DOHH2 (cell line): Measurements from ENCODE around the gene ZSWIM5.

Experiments used
- H3F3A ChIP-seq: fragments of 200-600 bp; sonication (generic), shearing (Covaris generic); 2 replicates; pipeline ENCODE4 v1.6.0; 2016; ENCODE audit warnings: antibody characterized with exemption, mild to moderate bottlenecking; ENCODE audit not compliant: control insufficient read depth, insufficient read depth
- H3K27ac ChIP-seq: fragments of 200-600 bp; sonication (generic); 2 replicates; pipeline ENCODE4 v1.5.1; 2014; ENCODE audit warnings: low read depth, mild to moderate bottlenecking, low read length, moderate library complexity
- H3K27me3 ChIP-seq: fragments of 200-600 bp; sonication (generic); 2 replicates; pipeline ENCODE4 v1.6.1; 2014; ENCODE audit warnings: mild to moderate bottlenecking, low read length, mixed read lengths; ENCODE audit not compliant: control insufficient read depth
- H3K36me3 ChIP-seq: fragments of 200-600 bp; sonication (generic); 2 replicates; pipeline ENCODE4 v1.6.1; 2014; ENCODE audit warnings: mild to moderate bottlenecking, low read length, moderate library complexity, mixed read lengths; ENCODE audit not compliant: control insufficient read depth
- H3K4me1 ChIP-seq: fragments of 200-600 bp; sonication (generic); 2 replicates; pipeline ENCODE4 v1.6.1; 2014; ENCODE audit warnings: mild to moderate bottlenecking, low read length, mixed read lengths; ENCODE audit not compliant: control insufficient read depth
- H3K4me2 ChIP-seq: fragments of 200-600 bp; sonication (generic); 2 replicates; pipeline ENCODE4 v1.6.0; 2014; ENCODE audit warnings: mild to moderate bottlenecking, low read length, moderate library complexity
- H3K4me3 ChIP-seq: fragments of 200-600 bp; sonication (generic); 2 replicates; pipeline ENCODE4 v1.5.1; 2014; ENCODE audit warnings: mild to moderate bottlenecking, low read length, mixed read lengths
- H3K79me2 ChIP-seq: fragments of 200-600 bp; sonication (generic); 2 replicates; pipeline ENCODE4 v1.6.1; 2014; ENCODE audit warnings: mild to moderate bottlenecking, low read length, mixed read lengths; ENCODE audit not compliant: control insufficient read depth
- H3K9me2 ChIP-seq: fragments of 200-600 bp; sonication (generic); replicated peaks from 2 replicates; pipeline ENCODE4 v1.6.1; 2014; ENCODE audit warnings: mild to moderate bottlenecking, low read length, mixed read lengths; ENCODE audit not compliant: control insufficient read depth
- H3K9me3 ChIP-seq: fragments of 200-600 bp; sonication (generic); 2 replicates; pipeline ENCODE4 v1.6.1; 2014; ENCODE audit warnings: antibody characterized with exemption, low read length, mixed read lengths; ENCODE audit not compliant: control insufficient read depth, insufficient read depth
- H4K20me1 ChIP-seq: fragments of 200-600 bp; sonication (generic); 2 replicates; pipeline ENCODE4 v1.6.0; 2014; ENCODE audit warnings: low read depth, mild to moderate bottlenecking, antibody characterized with exemption, low read length, moderate library complexity; ENCODE audit not compliant: control insufficient read depth, insufficient read depth
- CTCF ChIP-seq: fragments of 200-600 bp; sonication (generic); IDR thresholded peaks from one replicate; pipeline ENCODE4 v1.5.1; 2014; ENCODE audit warnings: antibody characterized with exemption, mild to moderate bottlenecking, low read depth, low read length; ENCODE audit not compliant: poor library complexity, severe bottlenecking
- EZH2phosphoT487 ChIP-seq: fragments of 200-600 bp; sonication (generic); IDR thresholded peaks from 2 replicates; pipeline ENCODE4 v1.6.1; 2017; ENCODE audit warnings: borderline replicate concordance, mild to moderate bottlenecking, antibody characterized with exemption, low read length, moderate library complexity, mixed read lengths

The ZSWIM5 gene

GRCh38 chr1:45211076-45211475, 4.7 kb upstream of the ZSWIM5 start:
- no peak overlapping the region for H3K4me3 ChIP-seq
- H3K4me2 ChIP-seq: no peak overlapping the region
- H3K27ac ChIP-seq: no peak overlapping the region
- H3K4me1 ChIP-seq: no peaks in the 10 kb centered on the region; the same call in 1 of the 2 replicates
- H3K27me3 ChIP-seq: peaks cover 17% of the 10 kb centered on the region
- H3K36me3 ChIP-seq: no peaks in the 10 kb centered on the region
- H3F3A ChIP-seq: no peaks in the 10 kb centered on the region
- no peaks in the 10 kb centered on the region for H3K9me3 ChIP-seq
- no peaks in the 10 kb centered on the region for H4K20me1 ChIP-seq
- TF ChIP-seq EZH2phosphoT487 (no peak), CTCF (no peak)
- no peaks in the 10 kb centered on the region for H3K79me2 ChIP-seq
- no peaks in the 10 kb centered on the region for H3K9me2 ChIP-seq

- Histone ChIP-seq H3F3A (no peaks in the 10 kb centered on the region), H3K9me3 (no peaks in the 10 kb centered on the region), H3K79me2 (no peaks in the 10 kb centered on the region), H3K9me2 (no peaks in the 10 kb centered on the region), H4K20me1 (no peaks in the 10 kb centered on the region), H3K36me3 (no peaks in the 10 kb centered on the region), H3K4me1 (peaks cover 4% of the 10 kb centered on the region; the same call in 1 of the 2 replicates), H3K27me3 (peaks cover 51% of the 10 kb centered on the region), H3K4me2 (peak overlapping the region; percentile 68), H3K4me3 (peak overlapping the region; percentile 60), H3K27ac (no peak overlapping the region)
- TF ChIP-seq EZH2phosphoT487 (peak; percentile 97; the same call in 1 of the 2 replicates), CTCF (no peak)
Observed at GRCh38 chr1:45206808-45207623, 611 bp upstream of the ZSWIM5 start.

GRCh38 chr1:45205011-45205909, 1.1 kb downstream of the ZSWIM5 start:
- Histone ChIP-seq H3K4me3 (no peak overlapping the region), H3K27ac (no peak overlapping the region), H3K27me3 (peaks cover 61% of the 10 kb centered on the region)

More at GRCh38 chr1:45205011-45205909, 1.1 kb downstream of the ZSWIM5 start:
- TF ChIP-seq CTCF (no peak), EZH2phosphoT487 (peak; percentile 96)
- Histone ChIP-seq H3K4me1 (peaks cover 4% of the 10 kb centered on the region; the same call in 1 of the 2 replicates), H4K20me1 (no peaks in the 10 kb centered on the region), H3K36me3 (no peaks in the 10 kb centered on the region), H3F3A (no peaks in the 10 kb centered on the region), H3K79me2 (no peaks in the 10 kb centered on the region), H3K9me2 (no peaks in the 10 kb centered on the region), H3K9me3 (no peaks in the 10 kb centered on the region), H3K4me2 (no peak overlapping the region)
